ENCODE measurements around the gene PLD5.
A peak's percentile ranks its signal among the peaks of the same experiment; 100 is the strongest.

Gene PLD5

DNA sequence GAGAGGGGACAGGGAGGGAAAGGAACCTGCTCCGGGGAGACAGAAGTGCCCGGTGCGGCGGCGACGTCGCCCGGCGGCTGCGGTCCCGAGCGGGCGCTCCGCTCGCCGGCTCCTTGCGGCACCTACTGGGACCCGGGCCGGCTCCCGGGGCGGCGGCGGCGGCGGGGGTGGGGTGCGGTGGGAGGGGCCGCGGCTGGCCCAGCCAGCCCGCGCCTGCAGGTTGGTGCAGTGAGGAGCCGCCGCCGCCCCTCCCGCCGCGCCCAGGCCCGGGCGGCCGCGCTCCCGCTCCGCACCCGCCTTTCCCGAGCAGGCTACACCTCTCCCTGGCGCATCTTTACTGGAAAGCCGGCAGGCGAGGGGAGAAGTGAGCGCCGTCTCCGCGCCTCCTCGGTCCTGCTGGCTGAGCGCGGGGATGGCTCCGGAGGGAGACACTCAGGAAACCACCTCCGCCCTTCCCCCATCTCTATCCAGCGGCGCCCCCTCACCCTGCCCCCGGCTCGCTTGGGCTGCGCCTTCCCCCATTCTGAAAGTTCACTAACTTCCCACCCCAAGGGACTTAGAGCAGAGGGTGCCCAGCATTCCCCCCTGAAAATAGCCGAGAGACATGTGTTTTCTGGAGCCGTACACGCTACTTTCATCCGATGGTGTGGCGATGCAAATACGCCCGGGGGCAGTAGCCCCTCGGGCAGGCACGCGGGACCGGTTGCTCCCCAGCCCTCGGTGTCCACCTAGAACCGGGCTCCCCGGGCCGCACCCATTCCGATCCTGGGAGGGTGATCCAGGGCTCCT, at the start of gene PLD5:
TSS of gene PLD5 (minus strand) at position 127 of the 789 bp plus-strand sequence.
- H3K9me3 ChIP-seq (ENCODE audit: control insufficient read depth in 5 of 5, low read length in 5 of 5): no peaks in the 10 kb centered on the region
- no peak within 1 kb of the TSS for H3K27ac ChIP-seq (ENCODE audit: low read depth, low read length)
- no peaks in the 10 kb centered on the region for H3K36me3 ChIP-seq (ENCODE audit: control insufficient read depth in 5 of 5, insufficient read depth in 5 of 5, low read length in 5 of 5)
- peak within 1 kb of the TSS in 4 of 5 donors; percentile 22 to 51 (median 33) for H3K4me3 ChIP-seq (ENCODE audit: low read depth in 1 of 5, low read length in 5 of 5)
- no peak within 1 kb of the TSS for H3K9ac ChIP-seq (ENCODE audit: low read length in 5 of 5)
- H3K27me3 ChIP-seq (ENCODE audit: control insufficient read depth in 5 of 5, insufficient read depth in 4 of 5, low read length in 5 of 5): peaks cover 18 to 38% (median 35%) of the 10 kb centered on the region in 5 donors
- peaks cover 0 to 17% (median 15%) of the 10 kb centered on the region in 5 donors for H3K4me1 ChIP-seq (ENCODE audit: control insufficient read depth in 5 of 5, insufficient read depth in 5 of 5, low read length in 5 of 5)

DNA sequence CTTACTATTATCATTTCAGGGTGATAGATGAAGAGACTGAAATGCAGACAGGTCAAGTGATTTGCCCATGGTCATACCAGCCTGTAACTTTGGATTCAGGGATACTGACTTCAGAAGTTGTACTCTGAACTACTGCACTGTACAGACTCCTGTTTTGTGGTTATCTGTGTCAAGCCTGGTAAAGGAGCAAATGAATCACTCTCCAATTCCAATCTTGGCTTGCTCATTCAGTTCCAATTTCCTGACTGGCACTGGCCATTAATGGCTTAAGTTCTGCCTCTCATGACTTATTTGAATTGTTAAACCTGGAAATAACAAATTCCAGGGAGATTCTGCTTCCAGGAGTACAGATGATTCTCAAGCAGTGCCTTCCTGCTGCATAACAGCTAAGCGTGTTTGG, 45.4 kb upstream of the PLD5 start:
- no peaks in the 10 kb centered on the region for H3K36me3 ChIP-seq (ENCODE audit: control insufficient read depth in 5 of 5, insufficient read depth in 5 of 5, low read length in 5 of 5)
- peaks cover 0 to 7% (median 5%) of the 10 kb centered on the region in 5 donors for H3K9me3 ChIP-seq (ENCODE audit: control insufficient read depth in 5 of 5, low read length in 5 of 5)
- no peak overlapping the region for H3K4me3 ChIP-seq (ENCODE audit: low read depth in 1 of 5, low read length in 5 of 5)
- peaks cover 0 to 6% (median 0%) of the 10 kb centered on the region in 5 donors for H3K27me3 ChIP-seq (ENCODE audit: control insufficient read depth in 5 of 5, insufficient read depth in 4 of 5, low read length in 5 of 5)
- no peak overlapping the region for H3K9ac ChIP-seq (ENCODE audit: low read length in 5 of 5)
- H3K27ac ChIP-seq (ENCODE audit: low read depth, low read length): no peak overlapping the region
- H3K4me1 ChIP-seq (ENCODE audit: control insufficient read depth in 5 of 5, insufficient read depth in 5 of 5, low read length in 5 of 5): no peaks in the 10 kb centered on the region

DNA sequence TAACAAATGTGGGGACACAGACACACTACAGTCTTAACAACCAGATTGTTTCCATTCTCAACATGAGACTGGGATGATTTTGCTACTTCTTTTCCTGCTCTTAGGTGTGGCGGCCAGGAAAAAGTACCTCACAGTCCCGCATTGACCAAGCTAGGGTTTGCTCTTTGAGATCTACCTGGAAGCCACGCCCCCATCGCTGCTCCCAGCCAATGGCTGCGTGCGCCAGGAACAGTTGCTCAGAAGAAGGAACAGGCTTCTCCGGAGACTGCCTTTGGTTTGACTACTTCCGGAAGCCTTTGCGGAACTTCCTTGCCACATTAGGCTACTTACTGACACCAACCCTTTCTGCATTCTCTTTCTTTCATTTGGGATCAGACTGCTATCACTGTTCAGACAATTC, 44.2 kb upstream of the PLD5 start:
- Histone ChIP-seq H3K9me3 (ENCODE audit: control insufficient read depth in 5 of 5, low read length in 5 of 5) (peaks cover 0 to 7% (median 5%) of the 10 kb centered on the region in 5 donors), H3K4me3 (ENCODE audit: low read depth in 1 of 5, low read length in 5 of 5) (no peak overlapping the region), H3K4me1 (ENCODE audit: control insufficient read depth in 5 of 5, insufficient read depth in 5 of 5, low read length in 5 of 5) (no peaks in the 10 kb centered on the region), H3K27ac (ENCODE audit: low read depth, low read length) (no peak overlapping the region), H3K9ac (ENCODE audit: low read length in 5 of 5) (no peak overlapping the region), H3K27me3 (ENCODE audit: control insufficient read depth in 5 of 5, insufficient read depth in 4 of 5, low read length in 5 of 5) (peaks cover 0 to 6% (median 0%) of the 10 kb centered on the region in 5 donors), H3K36me3 (ENCODE audit: control insufficient read depth in 5 of 5, insufficient read depth in 5 of 5, low read length in 5 of 5) (no peaks in the 10 kb centered on the region)

DNA sequence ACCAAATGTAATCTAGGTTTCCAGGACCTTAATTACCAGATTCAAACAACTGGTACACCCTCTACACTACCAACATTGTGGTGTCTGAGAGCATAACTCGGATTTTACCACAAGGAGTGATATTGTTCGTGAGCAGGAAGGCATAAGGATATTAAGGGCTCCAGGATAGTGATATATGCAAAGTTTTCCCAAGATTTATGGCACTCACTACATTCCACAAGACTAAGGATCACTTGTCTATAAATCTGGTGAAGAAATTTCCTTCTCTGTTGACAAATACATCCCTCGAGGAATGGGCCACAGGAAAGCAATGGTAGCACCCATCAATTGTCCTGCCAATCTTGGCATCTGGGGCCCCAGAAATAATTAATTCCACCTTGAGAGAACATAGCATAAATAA, 43.1 kb upstream of the PLD5 start:
- H3K9me3 ChIP-seq (ENCODE audit: control insufficient read depth in 5 of 5, low read length in 5 of 5): peaks cover 0 to 7% (median 5%) of the 10 kb centered on the region in 5 donors
- no peaks in the 10 kb centered on the region for H3K36me3 ChIP-seq (ENCODE audit: control insufficient read depth in 5 of 5, insufficient read depth in 5 of 5, low read length in 5 of 5)
- peaks cover 0 to 6% (median 0%) of the 10 kb centered on the region in 5 donors for H3K27me3 ChIP-seq (ENCODE audit: control insufficient read depth in 5 of 5, insufficient read depth in 4 of 5, low read length in 5 of 5)
- H3K4me3 ChIP-seq (ENCODE audit: low read depth in 1 of 5, low read length in 5 of 5): no peak overlapping the region
- no peak overlapping the region for H3K27ac ChIP-seq (ENCODE audit: low read depth, low read length)
- H3K4me1 ChIP-seq (ENCODE audit: control insufficient read depth in 5 of 5, insufficient read depth in 5 of 5, low read length in 5 of 5): no peaks in the 10 kb centered on the region
- H3K9ac ChIP-seq (ENCODE audit: low read length in 5 of 5): no peak overlapping the region

DNA sequence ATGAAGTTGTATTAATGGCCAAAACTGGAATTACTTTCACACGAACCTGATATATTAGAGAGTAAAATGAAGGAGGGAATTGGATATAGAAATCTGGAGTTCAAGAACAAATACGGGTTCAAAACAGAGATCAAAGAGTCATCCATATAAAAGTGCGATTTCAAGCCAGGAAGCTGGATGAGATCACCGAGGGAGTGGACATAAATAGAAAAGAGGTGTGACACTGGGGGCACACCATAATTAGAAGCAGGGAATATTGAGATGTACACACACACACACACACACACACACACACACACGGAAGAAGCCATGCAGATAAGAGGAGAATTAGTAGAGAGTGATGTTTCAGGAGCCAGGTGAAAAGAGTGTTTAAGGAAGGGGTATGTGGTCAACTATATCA, 32.3 kb upstream of the PLD5 start:
- Histone ChIP-seq H3K4me3 (ENCODE audit: low read depth in 1 of 5, low read length in 5 of 5) (no peak overlapping the region), H3K4me1 (ENCODE audit: control insufficient read depth in 5 of 5, insufficient read depth in 5 of 5, low read length in 5 of 5) (no peaks in the 10 kb centered on the region), H3K27me3 (ENCODE audit: control insufficient read depth in 5 of 5, insufficient read depth in 4 of 5, low read length in 5 of 5) (no peaks in the 10 kb centered on the region), H3K9ac (ENCODE audit: low read length in 5 of 5) (no peak overlapping the region), H3K27ac (ENCODE audit: low read depth, low read length) (no peak overlapping the region), H3K9me3 (ENCODE audit: control insufficient read depth in 5 of 5, low read length in 5 of 5) (peaks cover 0 to 8% (median 4%) of the 10 kb centered on the region in 5 donors), H3K36me3 (ENCODE audit: control insufficient read depth in 5 of 5, insufficient read depth in 5 of 5, low read length in 5 of 5) (no peaks in the 10 kb centered on the region)

DNA sequence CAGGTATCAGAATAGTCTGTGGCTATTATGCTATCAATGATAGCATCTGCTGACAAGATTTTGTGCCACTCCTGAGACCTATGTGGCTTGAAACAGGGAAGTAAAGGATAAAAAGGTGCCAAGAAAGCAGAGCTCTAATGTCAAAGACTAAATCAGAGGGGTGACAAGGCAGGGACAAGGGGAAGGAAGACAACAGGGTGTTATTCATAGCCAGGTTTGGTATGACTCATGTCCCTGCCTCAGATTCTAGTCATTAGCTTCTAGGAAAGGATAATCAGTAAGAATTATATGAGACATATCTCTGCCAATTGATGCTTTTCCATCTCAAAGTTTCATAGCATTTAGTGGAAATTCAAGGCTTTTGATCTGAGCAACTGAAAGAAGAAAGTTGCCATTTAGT, 31.8 kb upstream of the PLD5 start:
- Histone ChIP-seq H3K4me1 (ENCODE audit: control insufficient read depth in 5 of 5, insufficient read depth in 5 of 5, low read length in 5 of 5) (no peaks in the 10 kb centered on the region), H3K27me3 (ENCODE audit: control insufficient read depth in 5 of 5, insufficient read depth in 4 of 5, low read length in 5 of 5) (no peaks in the 10 kb centered on the region), H3K27ac (ENCODE audit: low read depth, low read length) (no peak overlapping the region)

DNA sequence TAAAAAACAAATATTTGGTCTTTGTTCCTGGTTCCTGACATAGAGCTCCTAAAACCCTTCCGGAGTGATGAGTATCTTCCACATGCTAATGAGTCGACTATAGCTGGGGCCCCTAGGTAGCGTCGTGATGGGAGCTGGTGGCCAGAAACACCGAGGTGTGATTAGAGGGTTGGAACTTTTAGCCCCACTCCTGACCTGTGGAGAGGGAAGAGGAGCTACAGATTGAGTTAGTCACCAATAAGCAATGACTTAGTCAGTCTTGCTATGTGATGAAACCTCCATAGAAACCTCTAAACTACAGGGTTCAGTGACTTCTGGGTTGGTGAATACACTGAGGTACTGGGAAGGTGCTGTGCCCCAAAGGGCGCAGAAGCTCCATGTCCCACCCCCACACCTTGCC, 30.1 kb upstream of the PLD5 start:
- H3K36me3 ChIP-seq (ENCODE audit: control insufficient read depth in 5 of 5, insufficient read depth in 5 of 5, low read length in 5 of 5): no peaks in the 10 kb centered on the region
- no peak overlapping the region for H3K9ac ChIP-seq (ENCODE audit: low read length in 5 of 5)
- H3K4me3 ChIP-seq (ENCODE audit: low read depth in 1 of 5, low read length in 5 of 5): no peak overlapping the region
- H3K27me3 ChIP-seq (ENCODE audit: control insufficient read depth in 5 of 5, insufficient read depth in 4 of 5, low read length in 5 of 5): no peaks in the 10 kb centered on the region
- H3K4me1 ChIP-seq (ENCODE audit: control insufficient read depth in 5 of 5, insufficient read depth in 5 of 5, low read length in 5 of 5): no peaks in the 10 kb centered on the region
- no peaks in the 10 kb centered on the region for H3K9me3 ChIP-seq (ENCODE audit: control insufficient read depth in 5 of 5, low read length in 5 of 5)
- H3K27ac ChIP-seq (ENCODE audit: low read depth, low read length): no peak overlapping the region

More for the DNA sequence above, 31.8 kb upstream of the PLD5 start:
- Histone ChIP-seq H3K36me3 (ENCODE audit: control insufficient read depth in 5 of 5, insufficient read depth in 5 of 5, low read length in 5 of 5) (no peaks in the 10 kb centered on the region), H3K4me3 (ENCODE audit: low read depth in 1 of 5, low read length in 5 of 5) (no peak overlapping the region), H3K9me3 (ENCODE audit: control insufficient read depth in 5 of 5, low read length in 5 of 5) (peaks cover 0 to 6% (median 2%) of the 10 kb centered on the region in 5 donors), H3K9ac (ENCODE audit: low read length in 5 of 5) (no peak overlapping the region)

DNA sequence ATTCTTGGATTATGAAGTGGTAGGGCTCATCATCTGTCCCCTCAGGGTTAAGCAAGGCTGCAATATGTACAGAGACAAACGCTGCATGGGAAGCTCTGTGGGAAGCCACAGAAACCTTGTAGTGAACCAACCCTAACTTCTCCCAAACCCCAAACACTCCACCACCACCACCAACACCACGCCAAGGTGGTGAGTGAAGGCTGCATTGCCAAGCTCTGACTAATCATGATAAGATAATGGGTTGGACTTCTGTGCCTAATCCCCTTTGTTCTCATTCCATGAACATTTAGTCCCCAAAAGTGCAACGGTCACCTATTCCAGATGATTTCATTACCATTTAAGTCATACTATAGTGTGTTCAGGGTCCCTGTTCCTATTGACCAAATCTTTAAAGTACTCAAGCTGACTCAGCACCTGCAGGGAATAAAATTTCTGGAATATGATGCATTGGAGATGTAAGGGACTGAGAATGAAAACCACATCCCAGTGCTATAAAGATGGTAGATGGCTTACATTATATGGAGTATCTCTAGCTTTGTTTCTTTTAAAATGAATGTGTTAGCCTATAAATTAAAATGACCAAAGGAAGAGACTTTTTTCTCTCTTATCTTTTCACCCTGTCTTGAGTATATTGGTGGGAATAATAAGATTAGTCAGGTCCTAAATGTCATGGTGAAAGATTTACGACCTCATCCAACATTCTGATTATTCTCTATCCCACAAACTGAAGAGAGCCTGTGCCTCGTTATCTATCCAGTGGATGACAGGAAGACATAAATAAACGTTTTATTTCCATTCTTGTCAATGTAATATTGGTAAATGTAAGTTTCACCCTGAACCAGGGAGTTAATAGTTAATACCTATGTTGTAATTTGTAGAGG, 22.6 kb upstream of the PLD5 start:
- Histone ChIP-seq H3K9ac (ENCODE audit: low read length in 5 of 5) (no peak overlapping the region), H3K9me3 (ENCODE audit: control insufficient read depth in 5 of 5, low read length in 5 of 5) (no peaks in the 10 kb centered on the region), H3K36me3 (ENCODE audit: control insufficient read depth in 5 of 5, insufficient read depth in 5 of 5, low read length in 5 of 5) (no peaks in the 10 kb centered on the region)

DNA sequence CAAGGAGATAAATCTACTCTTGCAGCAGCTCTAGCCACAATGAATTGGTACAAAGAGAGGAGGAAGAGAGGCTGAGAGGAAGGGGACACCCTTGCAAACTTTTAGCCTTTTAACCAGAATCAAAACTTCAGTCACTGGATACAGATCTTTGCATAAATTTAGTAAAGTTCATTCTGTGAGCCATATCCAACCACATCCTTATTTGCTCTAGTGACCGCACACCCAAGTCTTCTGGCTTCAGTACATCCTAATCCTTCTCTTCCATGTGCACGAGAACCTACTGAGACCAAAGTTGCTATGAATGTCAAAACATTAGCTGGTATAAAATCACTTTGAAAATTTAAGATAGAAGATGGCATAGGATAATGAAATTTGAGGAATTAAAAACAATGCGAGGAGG, 21.9 kb upstream of the PLD5 start:
- H3K4me3 ChIP-seq (ENCODE audit: low read depth in 1 of 5, low read length in 5 of 5): no peak overlapping the region
- no peaks in the 10 kb centered on the region for H3K36me3 ChIP-seq (ENCODE audit: control insufficient read depth in 5 of 5, insufficient read depth in 5 of 5, low read length in 5 of 5)
- H3K4me1 ChIP-seq (ENCODE audit: control insufficient read depth in 5 of 5, insufficient read depth in 5 of 5, low read length in 5 of 5): no peaks in the 10 kb centered on the region
- H3K27me3 ChIP-seq (ENCODE audit: control insufficient read depth in 5 of 5, insufficient read depth in 4 of 5, low read length in 5 of 5): no peaks in the 10 kb centered on the region
- no peak overlapping the region for H3K27ac ChIP-seq (ENCODE audit: low read depth, low read length)
- H3K9ac ChIP-seq (ENCODE audit: low read length in 5 of 5): no peak overlapping the region
- H3K9me3 ChIP-seq (ENCODE audit: control insufficient read depth in 5 of 5, low read length in 5 of 5): no peaks in the 10 kb centered on the region

More for the DNA sequence above, 22.6 kb upstream of the PLD5 start:
- Histone ChIP-seq H3K27ac (ENCODE audit: low read depth, low read length) (no peak overlapping the region), H3K4me3 (ENCODE audit: low read depth in 1 of 5, low read length in 5 of 5) (no peak overlapping the region), H3K4me1 (ENCODE audit: control insufficient read depth in 5 of 5, insufficient read depth in 5 of 5, low read length in 5 of 5) (no peaks in the 10 kb centered on the region), H3K27me3 (ENCODE audit: control insufficient read depth in 5 of 5, insufficient read depth in 4 of 5, low read length in 5 of 5) (no peaks in the 10 kb centered on the region)

DNA sequence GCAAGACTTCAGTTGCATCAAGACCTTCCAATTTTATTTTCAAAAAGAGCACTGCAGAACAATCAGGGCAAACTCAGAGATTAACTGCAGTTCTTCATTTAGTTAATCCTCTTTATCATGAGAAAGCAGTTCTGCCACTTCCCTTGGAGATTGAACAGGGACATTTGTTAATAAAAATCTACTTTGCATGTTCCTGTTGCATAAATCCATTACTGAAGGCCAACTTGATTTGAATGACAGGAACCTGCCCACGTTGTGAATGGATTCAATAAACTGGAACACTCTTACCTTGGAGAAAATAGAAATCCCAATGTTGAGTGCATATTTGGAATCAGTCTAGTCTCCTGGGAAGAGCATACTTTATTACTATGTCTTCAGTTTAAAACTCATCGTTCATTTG, 19.6 kb upstream of the PLD5 start:
- H3K4me1 ChIP-seq (ENCODE audit: control insufficient read depth in 5 of 5, insufficient read depth in 5 of 5, low read length in 5 of 5): no peaks in the 10 kb centered on the region
- no peaks in the 10 kb centered on the region for H3K36me3 ChIP-seq (ENCODE audit: control insufficient read depth in 5 of 5, insufficient read depth in 5 of 5, low read length in 5 of 5)
- no peaks in the 10 kb centered on the region for H3K9me3 ChIP-seq (ENCODE audit: control insufficient read depth in 5 of 5, low read length in 5 of 5)
- no peak overlapping the region for H3K4me3 ChIP-seq (ENCODE audit: low read depth in 1 of 5, low read length in 5 of 5)
- H3K27me3 ChIP-seq (ENCODE audit: control insufficient read depth in 5 of 5, insufficient read depth in 4 of 5, low read length in 5 of 5): no peaks in the 10 kb centered on the region
- H3K9ac ChIP-seq (ENCODE audit: low read length in 5 of 5): no peak overlapping the region
- H3K27ac ChIP-seq (ENCODE audit: low read depth, low read length): no peak overlapping the region
